Progenitor cell of endocrine pancreas (in vitro differentiated cells): ENCODE results near the gene HCFC1R1. TPM values are rescaled to one million over a fixed set of nuclear protein-coding genes. Genes with fewer than 3 reads are reported as not detected.

Source experiments
- DNase-seq: peaks from one replicate; pipeline ENCODE4 v3.0.0; 2021; ENCODE audit warnings: low spot score; ENCODE audit not compliant: unreplicated experiment
- H3K27ac Mint-ChIP-seq: 2 replicates; pipeline ENCODE4 v1.8.0; 2021; ENCODE audit warnings: mild to moderate bottlenecking, moderate library complexity, mixed read lengths
- H3K27me3 Mint-ChIP-seq: 2 replicates; pipeline ENCODE4 v1.8.0; 2021; ENCODE audit warnings: mixed read lengths
- H3K36me3 Mint-ChIP-seq: 2 replicates; pipeline ENCODE4 v1.8.0; 2022; ENCODE audit warnings: mixed read lengths; ENCODE audit not compliant: insufficient read depth
- H3K4me1 Mint-ChIP-seq: 2 replicates; pipeline ENCODE4 v1.8.0; 2021; ENCODE audit warnings: low read depth, mixed read lengths
- H3K4me3 Mint-ChIP-seq: 2 replicates; pipeline ENCODE4 v1.8.0; 2021; ENCODE audit warnings: low read depth, mild to moderate bottlenecking, moderate library complexity, mixed read lengths
- H3K9me3 Mint-ChIP-seq: 2 replicates; pipeline ENCODE4 v1.8.0; 2021; ENCODE audit warnings: low read depth, mixed read lengths
- CTCF ChIP-seq: fragments of 200-600 bp; sonication (generic); IDR thresholded peaks from one replicate; pipeline ENCODE4 v1.5.0; 2021; ENCODE audit warnings: antibody characterized with exemption, mild to moderate bottlenecking; ENCODE audit not compliant: unreplicated experiment
- total RNA-seq: library from RNA; stranded (reverse); gene quantifications from 2 replicates; pipeline ENCODE4 v1.2.1, GENCODE V29; 2021

The HCFC1R1 gene
- total RNA-seq, 1 donor from 2014 or later, result 22.4 TPM

GRCh38 chr16:2985893-2986355 lies 37.8 kb downstream of the HCFC1R1 start:
- Mint-ChIP-seq H3K36me3 (no peaks in the 10 kb centered on the region), H3K4me3 (no peak overlapping the region), H3K9me3 (no peaks in the 10 kb centered on the region), H3K27ac (no peak overlapping the region), H3K27me3 (peaks cover 6% of the 10 kb centered on the region), H3K4me1 (peaks cover 16% of the 10 kb centered on the region)
- TF ChIP-seq CTCF, result no peak
- no peak for DNase-seq

- peaks cover 16% of the 10 kb centered on the region for H3K4me1 Mint-ChIP-seq
These were observed 38.3 kb downstream of the HCFC1R1 start for GRCh38 chr16:2985462-2985861.

GRCh38 chr16:2983706-2984136 lies 40.0 kb downstream of the HCFC1R1 start:
- H3K9me3 Mint-ChIP-seq, result no peaks in the 10 kb centered on the region
- H3K27me3 Mint-ChIP-seq, result peaks cover 6% of the 10 kb centered on the region
- H3K27ac Mint-ChIP-seq, result peak overlapping the region; percentile 84
- peak; percentile 91 for TF ChIP-seq CTCF
- peak; percentile 81 for DNase-seq
- H3K36me3 Mint-ChIP-seq, result no peaks in the 10 kb centered on the region
- no peak overlapping the region for H3K4me3 Mint-ChIP-seq
- peaks cover 15% of the 10 kb centered on the region for H3K4me1 Mint-ChIP-seq

More at GRCh38 chr16:2985462-2985861, 38.3 kb downstream of the HCFC1R1 start:
- no peak for TF ChIP-seq CTCF
- no peak for DNase-seq
- Mint-ChIP-seq H3K27ac (no peak overlapping the region), H3K4me3 (no peak overlapping the region), H3K27me3 (peaks cover 6% of the 10 kb centered on the region), H3K36me3 (no peaks in the 10 kb centered on the region), H3K9me3 (no peaks in the 10 kb centered on the region)

- H3K9me3 Mint-ChIP-seq, result no peaks in the 10 kb centered on the region
- H3K4me3 Mint-ChIP-seq, result no peak overlapping the region
- no peak for TF ChIP-seq CTCF
- peaks cover 6% of the 10 kb centered on the region for H3K27me3 Mint-ChIP-seq
- DNase-seq, result no peak
- H3K36me3 Mint-ChIP-seq, result no peaks in the 10 kb centered on the region
- no peak overlapping the region for H3K27ac Mint-ChIP-seq
- peaks cover 15% of the 10 kb centered on the region for H3K4me1 Mint-ChIP-seq
These were observed 41.3 kb downstream of the HCFC1R1 start for GRCh38 chr16:2982402-2982801.

GRCh38 chr16:2981899-2982250 lies 41.9 kb downstream of the HCFC1R1 start:
- DNase-seq, result no peak
- peaks cover 15% of the 10 kb centered on the region for H3K4me1 Mint-ChIP-seq
- H3K27ac Mint-ChIP-seq, result peak overlapping the region; percentile 97
- peaks cover 6% of the 10 kb centered on the region for H3K27me3 Mint-ChIP-seq
- H3K4me3 Mint-ChIP-seq, result peak overlapping the region; percentile 79
- TF ChIP-seq CTCF, result no peak
- H3K36me3 Mint-ChIP-seq, result no peaks in the 10 kb centered on the region
- H3K9me3 Mint-ChIP-seq, result no peaks in the 10 kb centered on the region
